Neural cell (in vitro differentiated cells): Measurements from ENCODE around the gene CDC42BPB.

ENCODE experiments used
- EZH2 ChIP-seq: fragments of 200-600, 300-800 bp; shearing (Covaris generic), sonication (generic); IDR thresholded peaks from 2 replicates; pipeline ENCODE4 v1.6.1; 2014; ENCODE audit warnings: antibody characterized with exemption, low read length, borderline replicate concordance, mild to moderate bottlenecking; ENCODE audit not compliant: insufficient read depth, poor library complexity, severe bottlenecking
- MXI1 ChIP-seq: fragments of 450-650 bp; conservative IDR thresholded peaks from 2 replicates; pipeline ENCODE4 v1.6.1; 2014; ENCODE audit warnings: antibody characterized with exemption, mild to moderate bottlenecking; ENCODE audit not compliant: poor library complexity, severe bottlenecking
- POLR2AphosphoS5 ChIP-seq: IDR thresholded peaks from 2 replicates; pipeline ENCODE4 v1.6.1; 2012
- RAD21 ChIP-seq: fragments of 450-650 bp; conservative IDR thresholded peaks from 2 replicates; pipeline ENCODE4 v1.6.1; 2014; ENCODE audit warnings: antibody characterized with exemption, mild to moderate bottlenecking, moderate library complexity
- SMC3 ChIP-seq: fragments of 450-650 bp; conservative IDR thresholded peaks from 2 replicates; pipeline ENCODE4 v1.6.1; 2014; ENCODE audit warnings: antibody characterized with exemption, mild to moderate bottlenecking, moderate library complexity; ENCODE audit not compliant: poor library complexity
- TAF1 ChIP-seq: IDR thresholded peaks from 2 replicates; pipeline ENCODE4 v1.6.1; 2012; ENCODE audit warnings: low read depth
- TF ChIP-seq, protein P1 (sequence below): fragments of 450-650 bp; IDR thresholded peaks from 2 replicates; pipeline ENCODE4 v1.5.1; 2014; ENCODE audit warnings: antibody characterized with exemption, mild to moderate bottlenecking, moderate library complexity; ENCODE audit not compliant: poor library complexity, severe bottlenecking

- TF ChIP-seq, protein P1, sequence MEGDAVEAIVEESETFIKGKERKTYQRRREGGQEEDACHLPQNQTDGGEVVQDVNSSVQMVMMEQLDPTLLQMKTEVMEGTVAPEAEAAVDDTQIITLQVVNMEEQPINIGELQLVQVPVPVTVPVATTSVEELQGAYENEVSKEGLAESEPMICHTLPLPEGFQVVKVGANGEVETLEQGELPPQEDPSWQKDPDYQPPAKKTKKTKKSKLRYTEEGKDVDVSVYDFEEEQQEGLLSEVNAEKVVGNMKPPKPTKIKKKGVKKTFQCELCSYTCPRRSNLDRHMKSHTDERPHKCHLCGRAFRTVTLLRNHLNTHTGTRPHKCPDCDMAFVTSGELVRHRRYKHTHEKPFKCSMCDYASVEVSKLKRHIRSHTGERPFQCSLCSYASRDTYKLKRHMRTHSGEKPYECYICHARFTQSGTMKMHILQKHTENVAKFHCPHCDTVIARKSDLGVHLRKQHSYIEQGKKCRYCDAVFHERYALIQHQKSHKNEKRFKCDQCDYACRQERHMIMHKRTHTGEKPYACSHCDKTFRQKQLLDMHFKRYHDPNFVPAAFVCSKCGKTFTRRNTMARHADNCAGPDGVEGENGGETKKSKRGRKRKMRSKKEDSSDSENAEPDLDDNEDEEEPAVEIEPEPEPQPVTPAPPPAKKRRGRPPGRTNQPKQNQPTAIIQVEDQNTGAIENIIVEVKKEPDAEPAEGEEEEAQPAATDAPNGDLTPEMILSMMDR = no peak
- TF ChIP-seq POLR2AphosphoS5 (no peak), TAF1 (no peak), MXI1 (no peak), EZH2 (no peak), SMC3 (no peak), RAD21 (no peak)
These were observed 25.4 kb downstream of the CDC42BPB start for GRCh38 chr14:103031956-103032355.
